Upper lobe of left lung (tissue), 4 donors: ENCODE data around the gene MACROH2A2.

Source experiments
- CTCF ChIP-seq, 6 experiments: fragments of 450-650 bp in 4 of 6; fragments of 200-600 bp in 2 of 6; sonication (generic) in 2 of 6; IDR thresholded peaks; one replicate each; pipeline ENCODE4 v1.5.1; 2016 to 2019; ENCODE audit warnings: antibody characterized with exemption in 6 of 6
- EP300 ChIP-seq, 4 donors: sonication (generic); formaldehyde crosslinking; IDR thresholded peaks; one replicate each; pipeline ENCODE4 v1.5.1; 2017; ENCODE audit warnings: antibody characterized with exemption in 4 of 4, control low read depth in 2 of 4
- POLR2A ChIP-seq, 4 donors: fragments of 450-650 bp; IDR thresholded peaks; one replicate each; pipeline ENCODE4 v1.5.1; 2016 to 2017; ENCODE audit warnings: antibody characterized with exemption in 4 of 4, mild to moderate bottlenecking in 2 of 4
- POLR2AphosphoS5 ChIP-seq, 2 donors: sonication (generic); formaldehyde crosslinking; IDR thresholded peaks; one replicate each; pipeline ENCODE4 v1.5.1; 2017; ENCODE audit warnings: antibody characterized with exemption in 2 of 2

GRCh38 chr10:70123817-70124216, 71.2 kb downstream of the MACROH2A2 start:
- TF ChIP-seq POLR2A (IDR thresholded peaks at IDR 0.05) (no peak), CTCF (IDR thresholded peaks at IDR 0.05) (no peak), POLR2AphosphoS5 (IDR thresholded peaks at IDR 0.05) (no peak), EP300 (IDR thresholded peaks at IDR 0.05) (no peak)
